CD1c-positive myeloid dendritic cell (primary cell): ENCODE results near the gene SSUH2.
A peak's percentile ranks its signal among the peaks of the same experiment; 100 is the strongest.

Experiments used
- DNase-seq: peaks from one replicate; pipeline ENCODE4 v3.0.0-alpha.2; 2016; ENCODE audit errors: extremely low spot score

Gene SSUH2

DNA sequence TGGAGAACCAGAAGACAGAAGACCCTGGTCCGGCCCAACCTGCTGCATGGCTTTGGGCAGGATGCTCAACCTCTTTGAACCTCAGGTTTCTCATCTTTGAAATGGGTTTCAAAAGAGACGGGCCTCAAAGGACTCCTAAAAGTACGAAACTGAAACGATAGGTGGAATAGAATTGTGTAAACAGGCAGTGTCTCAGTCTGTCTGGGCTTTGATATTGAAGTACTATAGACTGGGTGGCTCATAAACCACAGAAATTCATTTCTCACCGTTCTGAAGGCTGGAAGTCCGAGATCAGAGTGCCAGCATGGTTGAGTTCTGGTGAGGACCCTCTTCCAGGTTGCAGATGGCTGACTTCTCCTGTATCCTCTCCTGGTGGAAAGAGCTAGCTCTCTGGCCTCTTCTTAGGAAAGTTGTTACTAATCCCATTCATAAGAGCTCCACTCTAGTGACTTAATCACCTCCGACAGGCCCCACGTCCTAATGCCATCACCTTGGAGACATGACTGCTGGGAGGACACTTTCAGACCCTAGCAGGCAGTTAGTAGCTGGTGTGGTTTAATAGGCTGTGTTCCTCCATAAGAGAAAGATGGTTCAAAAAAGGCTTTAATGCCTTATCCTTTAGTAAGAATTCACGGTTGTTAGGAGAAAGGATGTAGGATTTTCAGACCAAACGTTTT is 35.7 kb downstream of the SSUH2 start:
- DNase-seq: no peak

DNA sequence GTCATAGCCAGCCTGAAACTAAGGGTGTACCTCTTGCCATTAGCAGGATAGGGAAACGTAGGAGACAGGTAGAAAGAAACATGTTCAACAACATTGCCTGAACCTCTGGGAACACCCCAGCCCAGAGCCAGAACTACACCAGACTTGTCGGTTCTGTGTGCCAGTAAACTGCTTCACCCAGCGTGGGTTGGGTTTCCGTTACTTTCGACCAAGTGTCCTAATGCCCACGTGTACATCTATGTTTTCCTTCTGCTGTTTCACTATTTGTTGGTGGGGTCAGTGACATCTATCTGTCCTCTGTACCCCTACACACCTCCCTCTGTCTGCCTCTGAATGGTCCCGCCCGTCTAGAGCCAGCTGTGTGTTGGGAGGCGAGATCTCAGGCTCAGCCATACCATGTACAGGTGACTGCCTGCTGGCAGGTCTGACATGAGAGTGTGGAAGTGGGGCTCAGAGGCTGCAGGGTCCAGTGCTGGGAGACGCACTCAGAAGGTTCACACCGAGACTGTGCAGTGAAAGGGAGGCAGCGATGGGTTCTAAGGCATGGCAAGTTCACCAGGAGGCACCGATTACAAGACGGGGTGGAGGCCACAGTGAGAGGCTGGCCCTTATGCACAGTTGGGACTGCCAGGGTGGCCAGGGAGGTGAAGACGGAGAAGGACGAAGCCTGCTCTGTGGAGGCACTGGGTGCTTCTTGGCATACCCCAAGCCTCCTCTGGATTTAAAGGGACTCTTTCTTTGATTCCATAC is 36.4 kb downstream of the SSUH2 start:
- no peak for DNase-seq

DNA sequence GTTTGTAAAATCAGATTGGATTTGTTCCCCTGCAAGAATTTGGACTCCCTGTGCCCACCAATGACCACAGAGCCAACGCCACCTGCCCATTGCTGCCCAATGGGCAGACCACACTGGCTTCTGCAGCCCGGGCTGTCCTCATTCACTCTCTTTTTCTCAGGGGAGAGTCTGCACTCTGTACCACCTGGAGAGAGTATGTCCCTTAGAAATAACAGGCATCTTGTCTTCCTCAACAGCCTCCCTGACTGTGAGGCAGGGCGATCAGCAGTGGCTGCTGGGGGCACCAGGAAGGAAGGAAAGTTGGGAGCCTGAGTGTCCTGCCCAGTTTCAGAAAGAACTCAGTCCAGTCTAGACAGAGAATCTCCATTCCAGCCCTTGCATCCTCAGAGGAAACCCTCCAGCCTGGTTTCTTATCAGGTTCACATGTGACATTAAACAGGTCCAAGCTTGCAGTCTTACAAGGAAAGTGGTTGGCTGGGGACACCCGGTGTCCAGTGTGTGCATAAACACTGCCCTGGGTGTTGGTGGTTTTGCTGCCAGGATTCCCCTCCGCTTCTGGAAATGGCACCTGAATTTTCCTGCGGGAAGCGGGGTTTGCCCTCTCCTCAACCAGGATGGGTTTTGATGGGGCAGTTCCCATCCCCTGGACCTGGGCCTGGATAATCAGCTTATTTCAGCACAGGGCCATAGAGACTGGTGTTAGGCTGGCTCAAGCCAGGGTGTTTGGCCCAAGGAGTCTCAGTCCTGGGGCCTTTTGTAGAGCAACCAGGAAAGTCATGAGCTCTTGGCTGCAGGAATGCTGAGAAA is 37.2 kb downstream of the SSUH2 start:
- DNase-seq: peak; percentile 41

DNA sequence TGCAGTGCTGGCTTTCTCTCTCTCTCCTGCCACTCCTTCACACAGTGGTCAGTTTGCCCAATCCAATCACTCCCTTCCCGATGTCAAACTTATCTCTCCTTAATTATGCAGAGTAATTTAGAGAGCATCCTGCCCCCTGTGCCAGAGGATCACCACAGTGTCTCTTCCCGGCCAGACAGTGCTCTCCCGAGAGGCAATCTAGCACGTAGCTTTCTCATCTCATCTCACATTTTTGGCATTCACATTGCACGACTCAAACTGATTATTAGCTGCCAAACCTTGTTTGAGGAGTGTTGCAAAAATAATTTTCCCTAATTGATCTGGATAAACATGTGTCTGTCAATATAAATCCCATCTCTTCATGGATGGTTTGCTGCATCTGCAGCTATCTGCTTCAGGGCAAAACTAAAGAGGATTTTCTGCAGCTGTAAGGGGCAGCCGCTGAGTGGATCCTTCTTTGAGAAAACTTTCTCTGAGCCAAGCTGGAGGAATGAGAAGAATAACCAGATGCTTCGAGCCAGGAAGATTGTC is 37.8 kb downstream of the SSUH2 start:
- DNase-seq: no peak

DNA sequence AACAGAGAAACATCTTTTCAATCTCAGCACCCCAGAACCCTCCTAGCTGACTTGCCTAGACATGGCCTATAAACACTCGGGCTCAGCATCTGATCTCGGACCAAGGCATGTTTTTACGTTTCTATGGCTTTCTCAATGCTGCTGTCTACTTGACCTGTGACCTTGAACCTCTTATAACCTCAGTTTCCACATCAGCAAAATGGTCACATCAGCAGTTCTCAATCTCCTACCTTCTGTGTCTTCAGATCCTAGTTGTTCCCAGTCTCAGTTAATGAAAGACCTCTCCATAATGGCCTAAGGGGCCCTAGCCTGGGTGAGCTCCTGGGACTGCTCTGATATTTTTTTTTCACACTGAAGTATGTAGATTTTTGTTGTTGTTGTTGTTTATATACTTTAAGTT is 39.6 kb downstream of the SSUH2 start:
- DNase-seq: no peak

DNA sequence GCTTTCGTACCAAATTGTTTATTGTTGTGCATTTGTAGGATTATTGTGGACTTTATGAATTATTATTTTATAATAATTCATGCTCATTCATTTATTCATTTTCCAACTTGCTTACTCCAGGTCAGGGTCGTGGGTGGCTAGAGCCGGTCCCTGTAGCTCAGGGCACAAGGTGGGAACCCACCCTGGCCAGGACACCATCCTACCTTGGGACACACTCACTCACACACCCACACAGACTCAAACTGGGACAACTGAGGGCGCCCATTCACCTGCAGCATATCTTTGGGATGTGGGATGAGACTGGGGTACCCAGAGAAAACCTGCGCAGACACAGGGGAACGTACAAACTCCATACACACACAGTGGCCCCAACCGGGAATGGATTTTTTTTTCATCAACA is 40.6 kb downstream of the SSUH2 start:
- no peak for DNase-seq

DNA sequence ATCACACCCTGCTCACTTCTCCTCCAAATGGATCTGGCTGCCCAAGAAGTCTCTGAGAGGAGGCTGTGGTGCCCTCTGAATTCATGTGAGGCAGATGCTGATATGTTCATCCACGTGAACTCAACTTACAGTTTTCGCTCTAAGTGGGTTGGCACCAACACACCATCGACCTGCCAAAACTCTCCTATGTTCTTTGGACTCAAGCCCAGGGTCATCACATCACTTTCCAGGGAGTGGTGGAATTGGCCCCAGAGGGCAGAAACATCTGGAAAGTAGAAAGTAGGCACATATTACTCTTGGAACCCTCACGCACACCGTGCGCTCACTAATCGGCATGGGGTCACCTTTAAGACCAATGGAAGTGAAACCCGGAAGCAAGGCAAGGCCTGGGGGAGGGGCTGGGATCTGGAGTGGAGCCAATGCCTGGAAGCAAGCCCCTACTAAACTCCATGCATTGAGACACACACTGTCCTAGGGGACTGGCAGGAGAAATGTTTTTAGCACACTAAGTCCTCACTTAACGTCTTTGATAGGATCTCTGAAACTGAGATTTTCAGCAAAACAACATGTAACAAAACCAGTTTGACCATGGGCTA is 41.4 kb downstream of the SSUH2 start:
- no peak for DNase-seq

DNA sequence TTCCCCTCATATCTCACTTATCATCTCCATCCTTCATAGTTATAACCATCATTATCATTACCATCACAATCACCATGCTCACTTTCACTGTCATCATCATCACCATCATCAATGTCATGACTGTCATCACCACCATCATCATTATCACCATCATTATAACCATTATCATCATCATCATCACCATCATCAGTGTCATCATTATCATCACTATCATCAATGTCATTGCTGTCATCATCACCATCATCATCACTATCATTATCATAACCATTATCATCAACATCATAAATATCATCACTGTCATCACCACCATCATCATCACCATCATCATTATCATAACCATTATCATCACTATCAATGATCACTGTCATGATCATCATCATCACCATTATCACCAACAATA is 44.1 kb downstream of the SSUH2 start:
- DNase-seq: no peak

DNA sequence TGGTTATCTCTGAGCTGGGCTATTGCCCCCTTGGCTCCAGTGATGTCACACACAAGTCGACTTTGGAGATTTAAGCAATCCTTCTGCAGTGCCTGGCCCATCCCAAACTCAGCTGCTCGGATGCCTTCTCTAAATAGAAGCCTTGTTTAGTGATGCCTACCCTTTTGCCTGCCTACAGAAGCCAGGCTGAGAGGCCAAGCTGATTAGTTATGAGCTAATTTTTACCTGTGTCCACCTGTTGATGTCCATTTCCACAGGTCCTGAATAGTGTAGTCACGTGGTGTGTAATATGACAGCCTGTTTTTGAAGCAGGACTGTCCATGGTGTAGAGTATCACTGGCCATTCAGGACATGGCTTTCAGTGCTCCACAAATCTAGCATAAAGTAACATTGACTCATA is 45.5 kb downstream of the SSUH2 start:
- no peak for DNase-seq

DNA sequence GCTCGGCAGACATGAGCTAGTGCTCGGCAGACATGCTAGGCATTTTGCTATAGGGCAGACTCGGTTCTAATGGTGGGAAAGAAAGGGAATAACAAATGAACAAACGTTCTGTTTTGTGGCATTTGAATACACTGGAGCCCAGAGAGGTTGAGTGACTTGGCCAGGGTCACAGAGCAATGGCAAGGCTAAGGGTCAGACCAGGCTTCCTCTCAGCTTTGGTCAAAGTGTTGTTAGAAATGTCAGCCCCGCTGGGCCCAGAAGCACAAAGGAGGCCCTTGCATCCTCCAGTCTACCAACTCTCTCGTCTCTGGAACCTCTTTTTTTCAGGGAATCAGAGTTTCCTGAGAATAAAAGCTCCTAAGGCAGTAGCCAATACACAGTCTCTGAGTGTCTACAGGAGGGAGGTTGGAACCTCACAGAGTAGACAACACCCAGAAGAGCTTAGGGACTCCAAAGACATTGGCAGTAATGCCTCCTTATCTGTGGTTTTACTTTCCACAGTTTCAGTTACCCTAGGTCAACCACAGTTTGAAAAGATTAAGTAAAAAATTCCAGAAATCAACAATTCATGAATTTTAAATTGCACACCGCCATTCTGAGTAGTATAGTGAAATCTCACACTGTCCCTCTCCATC is 47.3 kb downstream of the SSUH2 start:
- DNase-seq: no peak

DNA sequence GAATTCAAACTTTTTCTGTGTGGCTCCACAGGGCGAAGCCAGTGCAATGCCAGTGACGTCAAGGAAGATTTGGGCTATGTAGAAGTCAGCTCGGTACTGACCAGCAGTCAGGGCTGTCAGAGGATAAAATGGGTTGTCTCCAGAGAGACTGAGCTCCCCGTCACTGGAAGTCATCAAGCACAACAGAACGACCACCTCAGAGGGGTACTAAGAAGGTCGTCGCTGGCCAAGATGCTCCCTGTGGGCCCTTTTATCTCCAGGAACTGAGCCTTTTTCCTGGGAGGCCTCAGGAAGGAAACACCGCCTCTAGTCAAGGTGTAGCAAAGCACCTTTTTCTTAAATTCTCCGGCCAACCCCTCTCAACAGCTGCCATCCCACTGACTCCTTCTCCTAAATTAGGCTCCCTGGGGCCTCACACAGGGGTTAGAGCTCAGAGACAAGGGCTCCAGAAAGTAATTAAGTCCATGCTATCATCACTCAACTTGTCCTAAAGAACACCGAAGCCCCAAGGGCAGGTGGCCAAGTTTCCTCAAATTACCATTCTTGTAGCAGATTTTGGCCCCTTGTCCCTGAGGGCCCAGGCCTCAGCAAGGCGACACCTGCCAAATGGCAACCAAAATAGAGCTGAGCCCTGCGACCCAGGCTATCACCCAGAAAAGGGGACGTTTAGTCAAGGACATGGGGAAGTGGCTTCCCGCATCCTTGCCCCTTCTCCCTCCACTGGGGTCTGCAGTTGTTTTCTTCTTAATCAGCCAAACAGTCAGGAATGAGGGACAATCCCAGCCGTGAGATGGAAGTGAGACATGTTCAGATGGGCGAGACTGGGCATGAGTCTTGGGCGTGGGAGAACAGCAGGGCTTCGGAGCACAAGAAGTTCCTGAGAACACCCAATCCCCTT is 48.0 kb downstream of the SSUH2 start:
- no peak for DNase-seq

DNA sequence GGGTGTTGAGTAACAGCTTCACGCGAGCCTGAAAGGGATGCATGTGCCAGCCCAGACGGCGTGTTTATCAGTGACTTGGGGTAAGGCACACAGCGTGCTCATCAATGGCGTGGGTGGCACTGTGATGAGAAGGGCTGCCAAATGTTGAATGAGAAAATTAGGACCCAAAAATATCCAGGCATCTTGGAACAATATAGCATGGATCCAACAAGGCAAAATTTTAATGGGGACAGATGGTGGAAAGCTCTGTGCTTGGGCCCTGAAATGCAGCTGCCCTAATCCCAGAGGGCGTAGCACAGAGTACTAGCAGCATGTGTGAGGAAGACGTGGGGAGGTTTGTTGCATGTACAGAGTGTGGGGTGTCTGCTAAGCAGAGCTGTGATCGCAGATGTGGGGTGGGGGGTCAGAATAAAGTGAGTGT is 48.9 kb downstream of the SSUH2 start:
- no peak for DNase-seq

DNA sequence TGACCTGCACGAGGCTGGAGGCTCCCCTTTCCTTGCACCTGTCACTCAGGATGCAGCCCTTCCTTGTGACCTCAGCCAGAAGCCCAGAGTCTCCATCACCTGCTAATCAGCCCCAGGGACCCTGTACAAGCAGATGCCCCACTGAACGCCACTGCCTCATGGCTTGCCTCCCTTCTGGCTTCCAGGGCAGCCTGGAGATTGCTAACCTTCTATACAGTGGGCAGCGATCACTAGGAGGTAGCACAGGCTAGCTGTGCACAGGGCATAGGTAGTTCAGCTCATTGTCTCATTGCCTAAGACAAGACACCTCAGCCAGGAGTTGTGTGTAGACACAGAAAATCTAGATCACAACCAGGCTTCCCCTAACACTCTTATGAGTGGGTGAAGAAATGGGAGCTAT is 49.3 kb downstream of the SSUH2 start:
- DNase-seq: no peak

DNA sequence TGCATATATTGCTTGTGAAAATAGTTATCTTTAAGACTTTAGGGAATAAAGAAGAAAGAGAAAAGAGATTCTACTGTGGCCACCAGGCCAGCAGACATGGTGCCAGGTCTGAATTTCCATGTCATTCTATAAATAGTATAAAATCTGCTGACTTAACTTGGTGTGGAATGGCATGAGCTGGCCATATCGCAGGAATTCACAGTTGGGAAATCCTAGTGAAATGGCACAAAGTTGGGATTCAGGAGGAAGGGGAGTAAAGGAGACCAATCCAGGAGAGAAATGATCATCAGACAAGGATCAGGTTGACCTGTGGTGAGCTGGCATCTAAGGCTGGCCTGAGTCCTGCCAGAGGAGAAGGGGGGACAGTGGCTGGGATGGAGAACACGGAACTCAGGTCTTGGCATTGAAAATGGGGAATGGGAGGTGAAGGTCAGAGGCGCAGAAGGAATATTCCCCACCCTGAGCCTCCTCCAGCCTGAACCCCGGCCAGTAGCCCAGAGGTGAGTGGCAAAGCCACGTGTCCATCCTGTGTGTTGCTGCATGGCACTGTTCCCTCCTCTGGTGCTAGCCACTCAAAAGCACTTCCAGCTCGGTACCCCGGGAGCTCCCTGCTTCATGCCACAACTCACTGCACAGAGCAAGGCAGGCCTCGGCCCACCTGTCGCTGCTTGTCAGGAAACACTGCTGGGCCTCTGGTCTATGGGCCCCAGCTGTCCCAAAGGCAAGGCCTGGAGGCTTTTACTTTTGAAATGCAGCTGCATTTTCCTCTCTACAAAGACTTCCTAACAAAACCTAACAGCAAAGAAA is 51.4 kb downstream of the SSUH2 start:
- no peak for DNase-seq

DNA sequence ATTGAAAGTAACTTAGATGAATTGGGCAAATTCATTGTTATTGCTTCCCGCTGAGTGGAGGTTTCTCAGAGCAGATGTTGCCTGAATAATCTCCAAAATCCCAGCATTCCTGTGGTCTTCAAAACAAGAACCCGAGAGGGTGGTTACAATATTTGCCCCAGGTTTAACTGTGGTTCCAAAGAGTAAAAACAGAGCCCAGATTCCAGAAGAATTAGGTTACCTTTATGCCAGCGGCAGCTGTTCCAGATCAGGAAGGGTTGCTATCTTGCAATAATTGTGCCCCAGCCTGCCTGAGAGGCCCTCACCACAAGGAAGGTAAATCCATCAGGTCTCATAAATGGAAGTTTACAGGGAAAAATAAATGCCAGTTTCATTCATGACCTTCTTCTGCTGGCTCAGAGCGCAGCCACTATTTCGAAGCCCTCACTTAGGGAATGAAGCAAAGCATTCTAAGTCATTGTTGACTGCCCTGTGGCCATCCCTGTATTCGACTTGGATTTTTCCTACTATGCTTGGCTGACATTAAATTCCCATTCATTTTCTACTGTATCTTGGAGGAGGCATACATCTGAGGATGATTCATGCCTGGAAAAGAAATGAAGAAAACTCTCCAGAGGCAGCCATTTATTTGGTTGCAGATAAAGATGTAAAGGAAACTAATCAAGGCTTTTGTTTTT is 54.6 kb downstream of the SSUH2 start:
- DNase-seq: no peak

DNA sequence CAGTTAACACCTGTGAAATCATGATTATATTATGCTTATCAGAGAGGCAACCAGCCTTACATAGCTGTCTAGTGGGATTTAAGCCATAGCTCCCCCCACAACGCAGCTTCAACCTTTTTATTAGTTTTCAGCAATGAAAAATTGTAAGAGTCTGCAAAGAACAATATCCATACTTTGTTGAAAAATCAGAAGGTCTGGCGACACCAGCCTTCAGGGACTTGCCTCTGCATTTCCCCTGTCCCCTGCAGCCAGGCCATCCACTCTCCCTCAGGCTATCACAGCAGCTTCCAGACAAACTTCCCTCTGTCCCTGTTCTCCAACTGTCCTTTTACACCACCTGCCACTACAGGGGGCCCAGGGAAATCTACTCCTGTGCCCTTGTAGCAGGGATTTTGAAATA is 59.9 kb downstream of the SSUH2 start:
- DNase-seq: no peak

DNA sequence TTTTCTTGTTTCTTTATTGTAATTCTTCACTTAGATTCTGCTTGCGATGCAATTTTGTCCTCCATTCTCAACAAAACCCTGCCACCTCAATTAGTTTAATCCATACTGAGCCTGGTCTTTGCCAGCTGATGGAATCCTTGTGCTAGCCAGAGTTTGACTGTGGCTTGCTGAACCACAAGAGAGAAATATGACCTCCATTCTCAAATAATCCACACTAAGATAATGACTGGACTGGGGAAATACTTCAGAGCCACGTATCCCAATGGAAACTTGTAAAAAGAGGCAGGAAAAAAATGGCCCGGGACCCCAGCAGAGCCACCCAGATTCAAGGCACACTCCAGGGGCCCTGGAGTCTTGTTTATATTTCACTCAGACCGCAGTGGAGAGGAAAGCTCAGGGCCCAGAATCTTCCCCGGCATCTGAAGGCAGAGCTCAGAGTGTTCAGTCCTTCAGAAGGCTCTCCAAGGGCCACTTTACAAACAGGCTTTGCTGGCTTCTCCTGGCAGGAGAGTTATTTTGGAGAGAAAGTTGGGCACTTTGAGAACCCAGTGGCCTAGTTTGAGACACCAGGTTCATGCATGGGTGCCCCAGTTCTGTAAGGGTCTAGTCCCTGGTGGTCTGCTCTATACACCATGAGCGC is 62.7 kb downstream of the SSUH2 start:
- no peak for DNase-seq

DNA sequence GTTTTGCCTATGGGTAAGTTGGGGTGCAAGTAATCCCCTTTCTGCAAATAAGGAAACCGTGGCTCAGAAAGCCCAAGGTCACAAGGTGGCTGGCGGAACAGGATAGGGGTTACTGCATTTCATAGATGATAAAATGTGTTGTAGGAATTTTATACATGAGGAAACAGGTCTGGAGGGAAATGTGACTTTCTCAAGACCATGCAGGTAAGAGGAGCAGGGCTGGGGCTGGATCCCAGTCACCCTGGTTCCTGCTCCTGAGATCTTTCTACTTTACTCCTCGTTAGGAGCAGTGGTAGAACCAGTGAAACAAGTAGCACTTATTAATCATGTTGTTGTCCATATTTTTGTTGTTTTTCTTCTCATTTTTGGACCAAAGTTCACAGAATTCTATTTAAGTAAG is 63.2 kb downstream of the SSUH2 start:
- DNase-seq: no peak

DNA sequence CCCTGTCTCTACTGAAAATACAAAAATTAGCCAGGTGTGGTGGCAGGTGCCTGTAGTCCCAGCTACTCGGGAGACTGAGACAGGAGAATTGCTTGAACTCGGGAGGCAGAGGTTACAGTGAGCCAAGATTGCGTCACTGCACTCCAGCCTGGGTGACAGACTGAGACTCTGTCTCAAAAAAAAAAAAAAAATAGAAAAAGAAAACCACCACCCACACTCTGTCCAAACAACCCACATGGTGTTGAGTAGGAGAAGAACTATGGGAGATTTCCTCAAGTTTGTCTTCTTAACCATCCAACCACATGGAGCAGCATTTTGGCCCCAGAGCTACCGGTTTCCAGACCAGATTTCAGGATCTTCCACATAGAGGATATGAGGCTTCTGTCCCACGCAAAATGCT is 64.2 kb downstream of the SSUH2 start:
- peak; percentile 19 for DNase-seq
